ENCODE results near the gene CLCNKA. TPM values are rescaled to one million over a fixed set of nuclear protein-coding genes. Genes with fewer than 3 reads are reported as not detected.

Gene CLCNKA
- total RNA-seq, 2 donors from 2014 or later, result 0.42 TPM; not detected in 1

GRCh38 chr1:15992582-15993500 is 29.0 kb upstream of the CLCNKA start:
- H3K9me3 ChIP-seq, result no peaks in the 10 kb centered on the region
- H3K4me1 ChIP-seq, result no peaks in the 10 kb centered on the region

GRCh38 chr1:15993666-15994065 is 28.2 kb upstream of the CLCNKA start:
- intact Hi-C loops (cut with DNase I), result loop anchor here (5.0 kb wide), 1 partner anchor 176 kb away; no protein-coding TSS in a partner anchor
- Histone ChIP-seq H3K27me3 (no peaks in the 10 kb centered on the region), H3K9me3 (no peaks in the 10 kb centered on the region), H3K9ac (ENCODE audit: low read depth in 2 of 2, low read length in 2 of 2) (no peak overlapping the region), H3K36me3 (no peaks in the 10 kb centered on the region), H3K4me3 (no peak overlapping the region), H3K27ac (no peak overlapping the region), H3K4me1 (no peaks in the 10 kb centered on the region)
- no peak for TF ChIP-seq CTCF (IDR thresholded peaks at IDR 0.05)
- no peak for DNase-seq

More at GRCh38 chr1:15992582-15993500, 29.0 kb upstream of the CLCNKA start:
- no peak for DNase-seq
- Histone ChIP-seq H3K27ac (no peak overlapping the region), H3K9ac (ENCODE audit: low read depth in 2 of 2, low read length in 2 of 2) (no peak overlapping the region), H3K27me3 (no peaks in the 10 kb centered on the region), H3K4me3 (no peak overlapping the region), H3K36me3 (no peaks in the 10 kb centered on the region)
- intact Hi-C loops (cut with DNase I), result loop anchor here (5.0 kb wide), 1 partner anchor 176 kb away; no protein-coding TSS in a partner anchor
- no peak for TF ChIP-seq CTCF (IDR thresholded peaks at IDR 0.05)

GRCh38 chr1:15994081-15994480 is 27.8 kb upstream of the CLCNKA start:
- H3K27ac ChIP-seq, result no peak overlapping the region
- no peaks in the 10 kb centered on the region for H3K9me3 ChIP-seq
- no peaks in the 10 kb centered on the region for H3K4me1 ChIP-seq
- H3K9ac ChIP-seq (ENCODE audit: low read depth in 2 of 2, low read length in 2 of 2), result no peak overlapping the region
- no peak overlapping the region for H3K4me3 ChIP-seq
- H3K27me3 ChIP-seq, result no peaks in the 10 kb centered on the region
- intact Hi-C loops (cut with DNase I), result loop anchor here (5.0 kb wide), 1 partner anchor 177 kb away; no protein-coding TSS in a partner anchor
- no peak for DNase-seq
- no peaks in the 10 kb centered on the region for H3K36me3 ChIP-seq
- no peak for TF ChIP-seq CTCF (IDR thresholded peaks at IDR 0.05)

- peak; percentile 82 for TF ChIP-seq CTCF (IDR thresholded peaks at IDR 0.05)
- peak; percentile 62 for DNase-seq
- no peaks in the 10 kb centered on the region for H3K4me1 ChIP-seq
- no peaks in the 10 kb centered on the region for H3K9me3 ChIP-seq
- no peak overlapping the region for H3K27ac ChIP-seq
- H3K4me3 ChIP-seq, result no peak overlapping the region
- H3K9ac ChIP-seq (ENCODE audit: low read depth in 2 of 2, low read length in 2 of 2), result no peak overlapping the region
- intact Hi-C loops (cut with DNase I), result loop anchor here (5.0 kb wide), 2 partner anchors 177 to 202 kb away; no protein-coding TSS in a partner anchor
- H3K36me3 ChIP-seq, result no peaks in the 10 kb centered on the region
- no peaks in the 10 kb centered on the region for H3K27me3 ChIP-seq
Observed at GRCh38 chr1:15994590-15995351, 27.1 kb upstream of the CLCNKA start.

GRCh38 chr1:15997076-15997585 is 24.7 kb upstream of the CLCNKA start:
- H3K4me3 ChIP-seq, result no peak overlapping the region
- no peaks in the 10 kb centered on the region for H3K9me3 ChIP-seq
- no peaks in the 10 kb centered on the region for H3K4me1 ChIP-seq
- no peak for TF ChIP-seq CTCF (IDR thresholded peaks at IDR 0.05)
- no peak for DNase-seq
- no peak overlapping the region for H3K9ac ChIP-seq (ENCODE audit: low read depth in 2 of 2, low read length in 2 of 2)
- H3K27ac ChIP-seq, result no peak overlapping the region
- H3K27me3 ChIP-seq, result no peaks in the 10 kb centered on the region
- intact Hi-C loops (cut with DNase I), result loop anchor here (5.0 kb wide), 1 partner anchor 205 kb away; no protein-coding TSS in a partner anchor
- H3K36me3 ChIP-seq, result no peaks in the 10 kb centered on the region

Measured in colonic mucosa (tissue), 4 donors.